HG03095 (cell line): ENCODE data around the gene SHB.
"Not testable (repeated sequence)": the region's sequence is repeated elsewhere in the genome, so short reads cannot be mapped to it uniquely, and the experiment has no call there.

Experiments used
- ATAC-seq: cut with Tn5 transposase; IDR thresholded peaks from one replicate; pipeline ENCODE4 v1.9.1; 2021; ENCODE audit warnings: moderate library complexity; ENCODE audit not compliant: unreplicated experiment

SHB gene

DNA sequence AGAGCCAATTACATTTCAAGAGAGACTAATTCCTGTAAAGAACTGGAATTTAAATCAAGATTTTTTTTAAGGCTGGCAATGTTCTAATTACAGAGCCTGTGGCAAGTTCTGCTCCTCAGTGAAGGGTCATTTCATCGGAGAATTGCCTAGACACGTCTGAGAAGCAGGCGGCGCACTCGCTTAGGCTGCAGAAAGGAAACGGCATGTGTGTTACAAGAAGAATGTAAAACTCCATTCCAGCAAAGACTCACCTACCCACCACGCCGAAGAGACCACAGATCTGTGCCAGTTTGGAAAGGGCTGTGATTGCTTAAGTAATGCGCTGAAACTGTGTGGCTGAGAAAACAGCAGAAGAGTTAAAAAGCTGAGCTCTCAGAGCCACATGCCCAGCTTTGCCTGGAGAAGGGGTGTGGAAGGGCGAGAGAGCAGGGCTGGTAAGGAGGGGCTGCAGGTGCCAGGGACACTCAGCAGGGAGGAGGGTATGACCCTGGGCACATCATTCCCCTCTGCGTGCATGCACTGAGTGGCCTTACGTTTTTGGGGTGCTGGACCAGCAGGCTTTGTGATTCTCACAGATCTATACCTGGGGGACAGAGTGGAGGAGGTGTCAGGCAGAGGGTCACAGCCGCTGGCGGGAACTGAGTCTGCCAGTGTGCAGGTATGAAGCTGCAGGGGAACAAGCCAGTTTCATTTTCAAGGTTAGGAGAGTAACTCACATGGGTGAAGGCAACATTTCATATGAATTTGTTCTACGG is 147.3 kb downstream of the SHB start:
- no peak for ATAC-seq

DNA sequence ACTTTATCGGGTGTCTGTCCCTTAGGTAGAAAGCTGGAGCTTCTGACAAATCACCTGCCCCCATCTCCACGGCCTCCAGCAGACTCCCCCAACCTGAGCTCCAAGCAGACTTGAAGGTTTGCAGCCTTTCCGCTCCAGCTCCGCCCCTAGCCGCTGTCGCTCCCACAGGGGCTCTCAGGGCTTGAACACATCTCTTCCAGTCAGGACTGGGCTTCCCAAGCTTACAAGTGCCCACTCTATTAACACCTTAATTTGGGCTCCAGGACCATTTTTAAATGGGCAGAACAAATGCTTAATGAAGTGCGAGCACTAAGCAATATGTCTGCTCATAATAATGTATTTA is 147.9 kb downstream of the SHB start:
- ATAC-seq = no peak

DNA sequence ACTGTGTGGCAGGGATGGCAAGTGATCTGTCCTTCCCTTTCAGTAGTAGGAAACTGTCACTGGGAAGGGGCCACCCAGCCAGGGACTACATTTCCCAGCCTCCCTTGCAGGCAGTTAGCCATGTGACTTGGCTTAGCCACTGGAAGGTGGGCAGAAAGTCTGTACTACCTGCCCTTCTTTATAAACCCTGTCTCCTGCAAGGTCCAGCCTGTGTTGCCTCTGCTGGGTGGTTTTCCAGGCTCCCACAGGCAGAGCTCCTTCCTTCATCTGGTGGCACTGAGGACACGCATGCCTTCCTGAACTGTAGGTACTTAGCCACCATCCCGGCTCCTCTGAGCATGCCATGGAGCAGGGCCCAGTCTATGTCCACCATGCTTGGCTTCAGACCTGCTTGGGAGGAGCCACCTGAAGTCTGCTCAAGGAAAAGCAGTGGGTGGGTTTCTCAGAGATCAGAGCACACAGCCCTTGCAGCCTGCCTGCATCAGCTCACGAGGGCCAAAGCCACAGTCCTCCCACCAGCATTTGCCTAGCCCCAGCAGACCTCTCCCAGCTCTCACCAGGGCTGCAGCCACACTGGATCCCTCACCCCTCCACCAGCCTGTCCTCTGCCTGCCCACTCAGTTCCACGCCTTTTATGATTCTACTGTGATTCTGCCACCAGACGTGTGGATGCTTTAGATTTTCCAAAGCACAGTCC is 148.4 kb downstream of the SHB start:
- no peak for ATAC-seq

DNA sequence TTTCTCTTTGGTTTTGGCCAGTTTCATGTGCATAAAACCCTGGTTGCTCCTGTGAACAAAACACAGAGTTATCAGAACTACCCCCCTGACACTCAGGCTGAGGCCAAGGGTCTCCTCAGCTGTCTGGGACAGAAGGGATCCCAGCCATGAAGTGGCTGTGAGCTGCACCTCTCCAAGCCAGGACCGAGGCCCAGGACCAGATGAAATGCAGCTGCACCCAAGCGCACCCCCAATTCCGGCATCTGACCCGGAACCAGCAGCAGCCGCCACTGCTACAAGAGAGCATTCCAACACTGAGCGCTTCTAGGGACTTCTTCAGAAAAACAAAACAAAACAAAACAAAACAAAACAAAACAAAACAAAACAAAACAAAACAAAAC is 149.1 kb downstream of the SHB start:
- ATAC-seq = no peak

DNA sequence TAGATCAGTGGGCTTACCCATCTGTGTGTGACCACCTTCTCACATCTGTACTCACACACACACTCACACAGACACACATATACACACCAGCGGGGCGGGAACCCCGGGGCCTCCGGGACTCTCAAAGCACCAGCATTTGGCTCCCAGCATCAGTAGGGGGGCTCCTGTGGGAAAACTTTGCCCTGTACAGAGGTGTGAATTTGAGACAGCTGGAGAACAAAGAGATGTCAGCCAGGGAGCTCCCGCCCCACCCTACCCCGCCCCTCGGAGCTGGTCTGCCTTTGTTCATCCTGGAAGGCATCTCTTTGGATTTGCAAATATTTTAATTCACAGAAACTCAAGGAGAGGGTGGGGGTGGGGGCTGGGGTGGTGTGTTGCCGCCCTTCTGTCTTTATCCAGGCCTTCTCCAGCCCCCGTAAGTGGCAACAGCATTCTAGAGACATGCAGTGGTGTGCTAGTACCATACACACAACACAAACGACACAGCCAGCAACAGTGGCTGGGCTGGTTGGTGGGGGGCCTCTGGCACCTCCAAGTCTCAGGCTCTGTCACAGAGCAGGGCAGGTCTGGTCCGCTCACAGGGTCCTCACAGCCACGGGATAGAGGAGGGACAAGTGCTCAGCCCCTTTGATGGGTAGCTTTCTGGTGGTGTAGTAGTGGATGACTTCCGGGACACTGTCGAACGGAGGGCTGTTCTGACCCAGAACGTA is 149.6 kb downstream of the SHB start:
- no peak for ATAC-seq

DNA sequence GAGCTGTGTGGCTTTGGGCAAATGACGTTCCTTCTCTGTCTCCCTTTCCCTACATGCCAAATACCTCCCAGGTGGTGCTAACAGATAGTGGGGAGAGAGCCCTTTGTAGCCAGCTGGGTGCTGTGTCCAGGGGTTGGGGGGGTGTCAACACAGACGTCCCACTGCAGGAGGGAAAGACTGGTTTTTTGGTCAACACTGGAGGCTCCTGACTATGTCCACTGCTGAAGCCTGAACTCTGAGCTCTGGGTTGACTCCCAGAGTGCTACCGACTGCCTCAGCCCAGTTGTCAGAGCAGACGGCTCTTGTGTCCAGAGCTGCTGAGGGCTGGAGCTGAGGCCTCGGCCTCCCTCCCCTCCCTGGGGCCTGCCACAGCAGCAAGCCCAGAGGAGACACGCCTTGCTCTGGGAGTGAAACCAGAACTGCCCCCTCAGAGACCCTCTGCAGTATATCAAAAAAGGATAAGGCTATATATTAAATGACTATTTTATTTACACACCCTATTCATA is 150.3 kb downstream of the SHB start:
- no peak for ATAC-seq

DNA sequence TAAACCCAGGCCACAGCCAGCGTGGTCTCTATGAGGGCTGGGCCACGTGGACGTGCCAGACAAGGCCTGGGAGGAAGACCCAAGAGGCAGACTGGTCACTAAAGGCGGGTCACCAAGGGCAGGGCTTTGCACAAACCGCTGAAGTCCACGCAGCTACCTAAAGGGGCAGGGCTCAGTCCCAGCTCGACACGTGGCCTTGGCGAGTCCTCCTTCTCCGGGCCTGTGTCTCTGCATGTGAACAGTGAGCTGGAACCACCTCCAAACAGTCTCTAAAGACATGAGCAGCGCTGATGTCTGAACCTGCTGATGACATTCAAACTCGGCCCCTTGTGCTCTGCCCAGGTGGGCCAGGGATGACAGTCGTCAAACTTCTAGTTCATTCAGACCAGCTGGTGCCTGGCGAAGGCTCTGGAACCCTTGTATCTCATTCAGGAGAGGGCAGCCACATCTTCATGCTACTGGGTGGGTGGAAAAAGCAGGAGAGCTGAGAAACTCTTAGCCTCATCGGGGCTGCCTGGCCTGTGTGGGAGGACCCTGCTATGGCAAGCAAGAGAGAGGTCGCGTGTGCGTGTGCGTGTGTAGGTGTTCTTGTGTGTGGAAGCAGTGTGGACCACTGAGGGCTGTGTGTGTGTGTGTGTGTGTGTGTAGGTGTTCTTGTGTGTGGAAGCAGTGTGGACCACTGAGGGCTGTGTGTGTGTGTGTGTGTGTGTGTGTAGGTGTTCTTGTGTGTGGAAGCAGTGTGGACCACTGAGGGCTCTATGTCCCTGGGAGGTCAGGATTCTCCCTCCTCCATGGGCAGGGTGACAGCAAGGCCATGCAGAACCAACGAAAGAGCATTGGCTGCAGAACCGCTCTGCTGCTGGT is 151.0 kb downstream of the SHB start:
- no peak for ATAC-seq

DNA sequence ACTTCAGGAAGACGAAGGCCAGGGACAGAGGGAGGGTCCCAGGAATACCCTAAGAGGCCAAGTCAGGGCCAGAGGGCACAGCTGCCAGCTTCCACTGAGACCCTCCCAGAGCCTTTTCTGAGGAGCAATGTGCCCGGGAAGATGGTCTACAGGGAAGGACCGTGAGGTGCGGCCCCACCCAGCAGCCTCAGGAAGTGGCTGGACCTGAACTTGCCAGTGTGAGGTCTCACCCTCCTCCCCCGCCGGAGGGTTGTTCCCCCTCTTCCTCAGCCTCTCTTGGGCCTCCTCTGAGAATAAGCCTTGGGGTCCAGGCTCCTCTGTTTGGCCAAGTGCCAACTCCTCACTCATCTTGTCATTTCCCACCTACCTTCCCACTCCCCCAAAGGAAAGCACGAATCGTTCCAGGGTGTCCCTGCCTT is 151.7 kb downstream of the SHB start:
- ATAC-seq = no peak

DNA sequence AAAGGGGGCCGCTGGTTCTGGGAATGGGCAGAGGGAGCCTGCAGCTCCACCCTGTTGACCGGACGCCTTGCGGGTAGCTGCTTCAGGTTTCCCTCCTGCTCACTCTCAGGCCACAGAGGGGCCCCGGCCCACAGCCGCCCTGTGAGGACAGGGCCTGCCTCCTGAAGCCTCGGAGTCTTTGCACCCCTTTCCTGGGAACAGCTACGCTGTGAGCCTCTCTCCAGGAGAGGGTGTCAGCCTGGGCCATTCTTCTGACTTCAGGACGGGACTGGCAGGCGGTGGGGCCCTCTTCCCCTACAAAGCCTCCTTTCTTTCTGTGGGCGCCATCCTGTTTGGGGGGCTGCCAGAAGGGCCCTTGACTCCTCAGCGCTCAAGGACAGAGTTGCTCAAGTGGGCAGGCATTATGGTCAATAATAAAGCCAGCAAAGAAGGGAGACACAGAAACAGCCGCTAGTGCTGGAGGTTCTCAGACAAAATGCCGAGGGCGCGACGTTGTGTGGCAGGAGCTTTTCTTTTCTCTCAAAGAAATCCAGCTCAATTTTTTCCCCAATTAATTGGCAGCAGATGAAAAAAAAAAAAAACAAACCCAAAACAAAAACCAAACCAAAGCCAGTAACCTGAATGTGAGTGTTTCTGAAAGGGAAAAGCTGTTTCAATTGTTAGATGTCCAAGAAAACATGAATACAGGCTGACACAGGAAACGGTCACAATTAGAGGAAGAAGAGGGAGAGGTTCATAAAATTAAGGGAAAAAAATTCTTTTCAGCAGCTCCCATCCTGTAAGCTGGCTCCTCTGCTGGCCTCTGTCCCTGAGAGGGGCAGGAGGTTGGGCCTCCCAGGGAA is 152.3 kb downstream of the SHB start:
- ATAC-seq = no peak

DNA sequence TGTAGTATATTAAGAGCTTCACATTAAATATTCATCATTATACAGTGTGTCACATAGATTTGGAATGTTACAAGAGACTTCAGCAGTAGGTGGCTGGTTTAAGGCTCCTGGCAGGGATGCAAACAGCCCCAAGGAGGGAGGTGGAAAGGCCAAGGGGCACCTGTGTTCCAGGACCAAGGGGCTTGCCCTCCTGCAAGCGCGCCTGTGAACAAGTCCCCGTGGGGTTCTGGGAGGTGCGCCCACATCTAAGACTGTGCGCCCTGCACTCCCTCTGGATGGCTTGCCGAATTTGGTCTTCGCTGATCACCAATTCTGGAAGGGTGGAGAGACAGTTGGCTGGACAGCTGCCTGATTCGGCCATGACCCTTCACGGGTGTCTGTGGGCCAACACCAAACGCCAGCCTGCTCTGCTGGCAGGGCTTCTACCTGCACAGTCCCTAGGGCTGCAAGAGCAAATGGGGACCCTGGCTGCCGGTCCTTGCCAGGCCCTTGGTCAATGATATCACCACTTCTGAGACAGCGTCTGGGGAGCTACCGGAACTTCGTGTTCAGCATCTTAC is 153.0 kb downstream of the SHB start:
- no peak for ATAC-seq

DNA sequence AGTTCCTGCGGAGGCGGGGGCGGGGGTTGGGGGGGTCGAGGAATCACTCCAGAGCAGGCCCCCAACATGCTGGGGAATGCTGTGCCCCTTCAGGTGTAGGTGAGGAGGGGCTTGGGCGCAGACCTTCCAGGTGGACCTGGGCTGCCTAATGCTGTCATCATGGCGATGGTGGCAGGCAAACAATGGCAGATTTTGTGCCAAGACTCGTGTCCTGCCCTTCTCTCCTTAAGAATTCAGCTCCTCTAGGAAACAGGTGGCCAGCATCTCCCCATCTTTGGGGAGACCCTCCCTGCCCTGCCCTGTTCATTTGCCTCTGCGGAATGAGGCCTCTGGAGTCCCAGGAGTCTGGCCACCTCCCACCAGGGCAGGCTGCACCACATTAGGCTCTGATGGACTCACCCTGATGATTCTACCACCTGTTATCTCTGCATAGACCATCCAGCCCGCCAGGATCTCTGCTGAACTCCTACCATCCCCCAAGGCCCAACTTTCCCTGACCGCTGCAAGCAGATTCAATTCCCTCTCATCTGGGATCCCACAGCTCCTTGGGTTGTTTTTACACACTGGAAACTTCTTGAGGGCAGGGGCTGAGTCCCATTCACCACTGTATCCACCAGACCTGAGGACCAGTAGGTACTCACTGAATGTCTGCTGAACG is 154.2 kb downstream of the SHB start:
- no peak for ATAC-seq

DNA sequence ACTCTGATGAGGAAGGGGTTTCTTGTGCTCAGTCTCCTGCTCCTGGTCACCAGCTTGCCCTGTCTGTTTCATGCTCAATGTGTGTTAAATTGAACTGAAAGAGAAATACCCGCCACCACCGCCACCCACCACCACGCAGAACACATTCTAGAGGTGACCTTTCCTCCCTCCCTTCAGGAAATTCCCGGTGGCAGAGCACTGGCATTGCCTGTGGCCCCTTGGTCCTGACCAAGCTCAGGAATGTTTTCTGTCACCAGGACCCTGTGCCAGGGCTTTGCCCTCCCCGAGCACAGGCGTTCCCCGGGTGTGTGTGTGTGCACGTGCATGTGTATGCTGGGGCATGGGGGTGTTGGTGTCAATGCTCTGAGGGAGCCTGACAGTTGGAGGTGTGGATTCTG is 154.9 kb downstream of the SHB start:
- no peak for ATAC-seq

DNA sequence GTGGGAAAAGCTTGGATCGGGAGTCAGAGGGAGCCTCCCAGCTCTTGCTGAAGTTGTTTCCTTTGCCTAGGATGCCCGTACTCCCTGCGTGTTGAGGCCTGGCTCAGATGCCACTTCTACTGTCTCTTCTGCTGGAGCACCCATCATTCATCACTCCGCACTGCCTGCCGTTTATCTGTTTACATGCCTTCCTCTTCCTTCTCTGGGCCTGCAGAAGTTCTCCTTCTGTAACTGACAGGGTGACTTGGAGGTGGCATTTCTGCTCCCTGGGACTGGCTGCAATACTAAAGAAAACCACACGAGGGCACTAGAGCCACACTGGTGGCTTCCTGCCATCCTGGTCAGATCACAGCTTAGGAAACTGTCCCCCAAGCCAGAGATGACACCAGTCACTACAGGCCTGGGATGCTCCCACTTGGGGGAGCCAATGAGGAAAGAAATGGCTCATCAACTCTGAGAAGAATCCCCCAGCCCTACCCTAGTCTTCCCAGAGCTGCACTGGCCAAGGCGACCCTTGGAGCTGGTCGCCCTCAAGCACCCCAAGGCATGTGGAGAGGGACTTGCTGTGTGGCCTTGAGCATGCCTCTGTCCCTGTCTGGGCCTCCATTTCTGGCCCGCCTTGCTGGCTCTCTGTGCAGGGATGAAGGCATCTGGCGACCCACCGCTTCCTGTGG is 155.4 kb downstream of the SHB start:
- peak; percentile 64 for ATAC-seq

DNA sequence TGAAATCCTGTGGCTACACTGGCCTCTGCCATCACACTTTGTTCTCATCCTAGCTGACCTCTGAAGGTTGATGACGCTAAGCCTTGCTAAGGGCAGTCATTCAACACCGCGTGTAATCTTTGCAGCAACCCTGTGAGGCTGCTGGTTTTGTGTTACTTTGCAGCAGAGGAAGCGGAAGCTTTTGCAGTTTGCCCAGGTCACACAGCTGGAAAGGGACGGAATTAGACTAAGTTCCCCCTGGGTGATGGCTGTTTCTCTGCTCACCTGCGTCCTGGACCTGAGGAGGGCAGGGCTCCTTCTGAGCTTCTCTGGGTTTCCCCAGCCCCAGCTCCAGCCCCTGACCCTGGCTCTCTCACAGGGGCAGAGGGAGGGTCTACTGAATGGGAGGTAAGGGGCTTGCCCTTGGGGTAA is 157.8 kb downstream of the SHB start:
- no peak for ATAC-seq

DNA sequence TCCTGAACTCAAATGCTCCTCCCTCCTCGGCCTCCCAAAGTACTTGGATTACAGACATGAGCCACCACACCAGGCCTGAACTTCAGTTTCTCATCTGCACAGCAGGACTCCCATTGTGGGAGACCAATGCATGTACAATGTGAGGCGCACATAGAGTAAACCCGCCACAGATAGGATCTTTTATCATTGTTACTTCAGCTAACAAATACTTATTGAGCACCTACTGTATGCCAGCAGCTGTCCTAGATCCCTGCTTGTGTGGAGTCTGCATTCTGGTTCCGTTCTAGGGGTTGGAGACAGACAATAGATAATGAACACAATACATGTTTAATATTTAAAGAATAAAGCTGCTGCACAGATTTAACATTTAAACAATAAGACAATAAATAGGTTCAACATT is 158.8 kb downstream of the SHB start:
- ATAC-seq = no peak

DNA sequence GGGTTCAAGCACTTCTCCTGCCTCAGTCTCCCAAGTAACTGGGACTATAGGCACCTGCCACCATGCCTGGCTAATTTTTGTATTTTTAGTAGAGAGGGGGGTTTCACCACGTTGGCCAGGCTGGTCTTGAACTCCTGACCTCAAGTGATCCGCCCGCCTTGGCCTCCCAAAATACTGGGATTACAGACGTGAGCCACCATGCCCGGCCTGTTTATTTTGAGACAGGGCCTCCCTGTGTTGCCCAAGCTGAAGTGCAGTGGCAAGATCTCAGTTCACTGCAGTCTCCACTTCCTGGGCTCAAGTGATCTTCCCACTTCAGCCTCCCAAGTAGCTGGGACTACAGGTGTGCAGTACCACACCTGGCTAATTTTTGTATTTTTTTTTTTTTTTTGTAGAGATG is 159.2 kb downstream of the SHB start:
- not testable (repeated sequence) for ATAC-seq

DNA sequence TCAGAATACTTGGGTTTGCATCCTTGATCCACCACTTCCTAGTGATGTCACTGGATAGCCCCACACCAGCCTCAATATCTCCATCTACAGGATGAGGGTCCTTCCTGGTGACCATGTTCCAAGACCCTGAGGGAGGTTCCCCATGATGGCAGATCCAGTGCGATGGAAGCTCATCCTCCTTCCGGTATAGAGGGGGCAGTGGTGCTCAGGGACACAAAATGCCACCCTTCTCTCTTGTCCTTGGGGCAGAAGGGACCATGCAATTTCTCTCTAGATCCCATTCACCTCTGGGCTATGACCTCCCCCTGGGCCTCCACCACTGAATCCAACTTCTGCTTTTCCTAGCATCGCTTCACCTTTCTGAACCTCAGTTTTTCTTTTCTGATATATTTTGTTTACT is 159.7 kb downstream of the SHB start:
- ATAC-seq = no peak

DNA sequence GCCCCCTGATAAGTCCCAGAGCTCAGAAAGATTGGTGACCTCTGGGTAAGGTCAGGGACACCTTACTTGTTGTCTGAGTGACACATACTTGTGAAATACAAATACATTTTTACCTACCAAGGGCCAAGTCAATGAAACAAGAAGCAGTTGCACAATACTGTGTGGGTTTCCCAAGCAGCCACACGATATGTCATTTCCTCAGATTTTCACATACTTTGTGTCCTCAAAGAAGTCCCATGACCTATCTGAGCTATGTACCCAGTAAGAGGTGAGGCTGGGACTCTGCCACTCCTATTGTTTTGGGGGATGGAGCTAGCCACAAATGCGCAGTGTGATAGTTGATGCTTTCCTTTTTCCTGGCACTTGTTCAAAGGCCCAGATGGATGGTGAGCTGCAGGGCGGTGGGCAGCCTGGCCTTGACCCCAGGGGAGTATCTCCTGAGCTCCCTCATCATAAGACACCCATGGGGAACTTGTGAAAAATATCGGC is 160.3 kb downstream of the SHB start:
- ATAC-seq = no peak

DNA sequence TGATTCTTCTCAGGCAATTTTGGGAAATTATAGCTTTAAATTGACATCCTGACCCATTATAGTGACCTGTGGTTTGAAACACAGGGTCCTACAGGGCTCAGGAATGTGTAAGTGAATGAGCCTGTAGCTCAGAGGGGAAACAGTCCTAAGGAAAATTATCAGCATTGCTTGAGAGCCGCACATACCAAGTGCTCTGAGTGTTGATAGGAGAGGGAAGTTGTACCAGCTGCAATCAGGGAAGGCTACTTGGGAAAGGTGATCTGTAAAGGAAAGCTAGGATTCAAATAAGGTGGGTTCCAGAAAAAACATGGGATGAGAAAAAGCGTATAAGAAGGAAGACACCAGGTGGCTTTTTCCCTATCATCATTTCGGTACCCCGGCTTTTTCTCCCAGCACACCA is 160.7 kb downstream of the SHB start:
- no peak for ATAC-seq
